ENCODE data around the gene DENND1A. TPM values are rescaled to one million over a fixed set of nuclear protein-coding genes. Genes with fewer than 3 reads are reported as not detected.
A peak's percentile ranks its signal among the peaks of the same experiment; 100 is the strongest.

DENND1A gene
- total and polyA plus RNA-seq, 4 donors = 13.4 to 30.5 (median 28.3) TPM

DNA sequence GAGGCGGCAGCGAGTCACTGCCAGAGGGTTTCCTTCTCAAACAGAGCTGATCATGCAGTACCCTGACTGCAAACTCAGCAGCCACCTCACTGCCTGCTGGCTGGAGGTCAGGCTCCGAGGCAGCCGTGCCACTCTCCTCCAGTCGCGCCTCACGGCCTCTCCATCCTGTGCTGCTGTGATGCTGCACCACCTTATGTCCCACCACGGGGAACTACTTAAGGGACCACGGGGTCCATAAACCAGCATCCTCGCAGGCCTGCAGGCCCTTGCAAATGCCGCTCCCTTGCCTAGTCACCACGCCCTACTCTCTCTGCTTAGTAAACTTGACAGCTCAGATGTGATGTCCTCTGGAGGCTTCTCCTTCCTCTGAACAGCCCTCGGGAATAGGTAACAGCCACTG lies 474.7 kb downstream of the DENND1A start:
- peaks cover 3% of the 10 kb centered on the region for H3K36me3 ChIP-seq (ENCODE audit: control insufficient read depth, insufficient read depth, low read length)
- peaks cover 44% of the 10 kb centered on the region for H3K4me1 ChIP-seq (ENCODE audit: control insufficient read depth, insufficient read depth, low read length)
- WGBS (ENCODE audit: insufficient coverage) = 87% methylated on average over 12 of the region's 13 CpGs
- H3K27me3 ChIP-seq (ENCODE audit: control insufficient read depth, insufficient read depth, low read length) = no peaks in the 10 kb centered on the region
- H3K9me3 ChIP-seq (ENCODE audit: control insufficient read depth, insufficient read depth, low read length) = no peaks in the 10 kb centered on the region
- no peak overlapping the region for H3K4me3 ChIP-seq (ENCODE audit: low read depth, low read length)
- DNase-seq (ENCODE audit: low read depth in 4 of 6, low spot score in 6 of 6) = no peak
- H3K27ac ChIP-seq (ENCODE audit: low read depth, low read length) = no peak overlapping the region

DNA sequence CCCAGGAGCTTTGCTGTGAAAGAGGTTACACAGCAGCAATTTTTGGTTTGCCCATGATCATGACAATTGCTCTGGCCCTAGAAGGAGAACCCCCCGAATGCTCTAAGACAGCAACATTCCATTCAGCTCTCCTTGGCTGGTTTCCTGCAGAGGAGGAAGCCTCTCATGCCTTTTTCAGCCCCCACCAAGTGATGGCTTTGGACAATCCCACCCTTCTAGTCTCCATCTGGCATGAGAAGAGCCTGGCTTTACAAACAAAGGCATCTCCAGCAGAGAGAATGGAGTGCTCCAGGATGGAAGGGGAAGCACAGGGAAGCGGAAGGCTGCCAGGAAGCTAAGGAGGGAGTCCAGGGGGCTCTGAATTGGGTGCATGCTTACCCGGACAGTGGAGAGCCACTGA lies 475.6 kb downstream of the DENND1A start:
- H3K27ac ChIP-seq (ENCODE audit: low read depth, low read length) = peak overlapping the region; percentile 89
- peak in 2 of 6 donors; percentile 52 to 81 for DNase-seq (ENCODE audit: low read depth in 4 of 6, low spot score in 6 of 6)
- no peak overlapping the region for H3K4me3 ChIP-seq (ENCODE audit: low read depth, low read length)
- WGBS (ENCODE audit: insufficient coverage) = 42% methylated on average over 3 of the region's 3 CpGs
- H3K4me1 ChIP-seq (ENCODE audit: control insufficient read depth, insufficient read depth, low read length) = peaks cover 49% of the 10 kb centered on the region
- H3K27me3 ChIP-seq (ENCODE audit: control insufficient read depth, insufficient read depth, low read length) = no peaks in the 10 kb centered on the region
- no peaks in the 10 kb centered on the region for H3K9me3 ChIP-seq (ENCODE audit: control insufficient read depth, insufficient read depth, low read length)
- peaks cover 3% of the 10 kb centered on the region for H3K36me3 ChIP-seq (ENCODE audit: control insufficient read depth, insufficient read depth, low read length)

DNA sequence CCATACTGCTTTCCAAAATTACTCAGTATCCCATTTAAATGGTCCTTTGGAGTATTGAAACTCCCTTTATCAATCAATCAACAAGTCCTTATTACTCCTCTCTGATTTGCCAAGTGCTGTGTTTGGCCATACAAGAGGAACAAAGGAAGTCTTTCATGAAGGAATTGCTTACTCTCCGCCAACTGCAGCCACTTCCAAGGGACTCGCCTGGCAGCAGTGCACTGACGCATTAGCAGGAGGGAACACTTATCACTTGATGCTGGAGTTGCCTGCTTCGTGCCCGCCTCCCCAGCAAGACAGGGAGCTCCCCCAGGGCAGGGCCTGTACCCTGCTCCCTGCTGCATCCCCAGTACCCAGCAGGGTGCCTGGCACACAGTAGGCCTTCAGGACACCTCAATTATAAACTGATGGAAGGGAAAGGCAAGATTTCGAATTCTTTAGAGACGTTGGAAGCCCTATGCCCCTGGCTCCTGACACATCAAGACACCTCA lies 476.1 kb downstream of the DENND1A start:
- H3K9me3 ChIP-seq (ENCODE audit: control insufficient read depth, insufficient read depth, low read length) = no peaks in the 10 kb centered on the region
- WGBS (ENCODE audit: insufficient coverage) = 20% methylated on average over 5 of the region's 7 CpGs
- DNase-seq (ENCODE audit: low read depth in 4 of 6, low spot score in 6 of 6) = peak in 4 of 6 donors; percentile 64 to 92 (median 86)
- H3K27ac ChIP-seq (ENCODE audit: low read depth, low read length) = peak overlapping the region; percentile 89
- H3K27me3 ChIP-seq (ENCODE audit: control insufficient read depth, insufficient read depth, low read length) = no peaks in the 10 kb centered on the region
- H3K4me3 ChIP-seq (ENCODE audit: low read depth, low read length) = no peak overlapping the region
- peaks cover 49% of the 10 kb centered on the region for H3K4me1 ChIP-seq (ENCODE audit: control insufficient read depth, insufficient read depth, low read length)
- peaks cover 3% of the 10 kb centered on the region for H3K36me3 ChIP-seq (ENCODE audit: control insufficient read depth, insufficient read depth, low read length)

DNA sequence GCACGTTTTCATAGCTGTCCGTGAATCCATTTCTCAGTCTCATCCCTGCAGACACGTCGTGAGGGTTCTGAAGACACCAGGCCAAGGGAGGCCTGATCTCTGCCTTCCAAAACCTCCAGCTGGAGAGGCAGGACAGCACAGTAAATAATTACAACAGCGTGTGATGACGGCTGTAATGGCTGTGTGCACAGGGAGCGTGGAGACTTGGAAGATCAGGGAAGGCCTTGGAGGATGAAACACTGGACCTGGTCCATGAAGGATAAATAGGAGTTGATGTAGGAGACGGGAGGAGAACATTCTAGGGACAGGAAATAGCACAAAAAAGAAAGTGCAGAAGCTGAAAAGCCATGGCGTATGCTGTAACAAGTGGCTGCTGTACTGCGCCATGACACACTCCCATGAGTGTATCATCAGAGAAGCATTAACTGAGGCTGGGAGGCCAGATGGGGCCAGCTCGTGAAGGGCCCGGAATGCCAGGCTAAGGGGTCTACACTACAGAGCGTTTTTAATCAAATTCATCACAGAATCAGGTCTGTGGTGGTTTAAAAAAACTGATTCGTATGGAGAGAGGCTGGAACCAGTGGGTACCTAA lies 476.8 kb downstream of the DENND1A start:
- WGBS (ENCODE audit: insufficient coverage) = 79% methylated on average over 9 of the region's 14 CpGs
- peaks cover 3% of the 10 kb centered on the region for H3K36me3 ChIP-seq (ENCODE audit: control insufficient read depth, insufficient read depth, low read length)
- peak overlapping the region; percentile 89 for H3K27ac ChIP-seq (ENCODE audit: low read depth, low read length)
- H3K9me3 ChIP-seq (ENCODE audit: control insufficient read depth, insufficient read depth, low read length) = no peaks in the 10 kb centered on the region
- peak in 1 of 6 donors; percentile 41 for DNase-seq (ENCODE audit: low read depth in 4 of 6, low spot score in 6 of 6)
- H3K4me1 ChIP-seq (ENCODE audit: control insufficient read depth, insufficient read depth, low read length) = peaks cover 49% of the 10 kb centered on the region
- H3K27me3 ChIP-seq (ENCODE audit: control insufficient read depth, insufficient read depth, low read length) = no peaks in the 10 kb centered on the region
- no peak overlapping the region for H3K4me3 ChIP-seq (ENCODE audit: low read depth, low read length)

DNA sequence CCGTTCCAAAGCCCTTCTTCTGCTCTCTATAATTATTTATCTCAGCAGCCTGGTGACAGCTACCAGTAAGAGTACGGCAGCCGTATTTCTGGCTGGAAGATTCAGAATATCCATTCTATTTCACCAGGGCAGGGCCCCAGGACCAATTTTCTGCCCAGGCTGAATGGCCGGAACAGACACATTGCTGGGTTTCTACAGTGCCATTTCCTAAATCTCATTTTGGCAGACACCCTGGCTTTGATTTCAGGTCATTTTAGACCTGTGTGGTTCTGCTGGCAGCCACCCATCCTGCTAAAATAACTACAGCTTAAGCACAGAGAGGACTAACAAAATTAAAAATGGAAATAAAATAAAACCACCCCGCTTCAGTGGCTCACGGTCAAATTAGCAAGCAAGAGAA lies 478.9 kb downstream of the DENND1A start:
- peaks cover 41% of the 10 kb centered on the region for H3K4me1 ChIP-seq (ENCODE audit: control insufficient read depth, insufficient read depth, low read length)
- H3K9me3 ChIP-seq (ENCODE audit: control insufficient read depth, insufficient read depth, low read length) = no peaks in the 10 kb centered on the region
- DNase-seq (ENCODE audit: low read depth in 4 of 6, low spot score in 6 of 6) = peak in 2 of 6 donors; percentile 58 to 64
- peaks cover 3% of the 10 kb centered on the region for H3K36me3 ChIP-seq (ENCODE audit: control insufficient read depth, insufficient read depth, low read length)
- no peaks in the 10 kb centered on the region for H3K27me3 ChIP-seq (ENCODE audit: control insufficient read depth, insufficient read depth, low read length)
- H3K27ac ChIP-seq (ENCODE audit: low read depth, low read length) = no peak overlapping the region
- H3K4me3 ChIP-seq (ENCODE audit: low read depth, low read length) = no peak overlapping the region
- 60% methylated on average over 4 of the region's 6 CpGs for WGBS (ENCODE audit: insufficient coverage)

DNA sequence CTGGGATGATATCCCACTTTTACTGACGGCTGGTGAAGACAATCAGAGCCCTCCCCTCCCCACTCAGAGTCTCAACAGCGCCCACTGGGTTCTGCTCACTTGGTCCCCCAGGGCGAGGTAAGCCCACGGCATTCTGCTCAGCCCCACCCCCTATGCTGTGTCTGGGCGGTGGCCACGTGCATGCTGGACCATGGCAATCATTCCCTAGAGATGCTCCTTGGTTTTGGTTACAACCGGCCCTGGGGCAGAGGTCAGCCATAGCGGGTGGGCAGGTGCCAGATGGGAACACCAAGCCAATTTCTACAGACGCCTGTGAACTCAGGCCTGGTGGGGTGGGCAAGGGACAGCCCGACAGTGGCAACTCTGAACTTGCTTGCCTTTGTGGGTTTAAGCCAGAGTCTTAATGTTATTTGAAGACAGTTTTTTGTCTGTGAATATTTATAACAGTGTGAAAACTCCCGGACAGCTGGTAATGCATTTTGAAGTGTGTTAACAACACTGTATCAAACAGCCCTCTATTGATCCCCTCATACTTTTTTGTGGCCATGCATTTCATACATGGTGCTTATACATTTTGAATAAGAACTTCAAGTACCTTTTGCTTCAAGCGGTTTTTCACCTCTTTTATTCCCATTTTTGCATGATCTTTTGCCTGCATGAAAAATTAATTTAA lies 479.7 kb downstream of the DENND1A start:
- peaks cover 3% of the 10 kb centered on the region for H3K36me3 ChIP-seq (ENCODE audit: control insufficient read depth, insufficient read depth, low read length)
- H3K4me1 ChIP-seq (ENCODE audit: control insufficient read depth, insufficient read depth, low read length) = peaks cover 38% of the 10 kb centered on the region
- H3K27me3 ChIP-seq (ENCODE audit: control insufficient read depth, insufficient read depth, low read length) = no peaks in the 10 kb centered on the region
- no peaks in the 10 kb centered on the region for H3K9me3 ChIP-seq (ENCODE audit: control insufficient read depth, insufficient read depth, low read length)
- DNase-seq (ENCODE audit: low read depth in 4 of 6, low spot score in 6 of 6) = peak in 1 of 6 donors; percentile 68
- 58% methylated on average over 8 of the region's 12 CpGs for WGBS (ENCODE audit: insufficient coverage)
- H3K27ac ChIP-seq (ENCODE audit: low read depth, low read length) = no peak overlapping the region
- no peak overlapping the region for H3K4me3 ChIP-seq (ENCODE audit: low read depth, low read length)

DNA sequence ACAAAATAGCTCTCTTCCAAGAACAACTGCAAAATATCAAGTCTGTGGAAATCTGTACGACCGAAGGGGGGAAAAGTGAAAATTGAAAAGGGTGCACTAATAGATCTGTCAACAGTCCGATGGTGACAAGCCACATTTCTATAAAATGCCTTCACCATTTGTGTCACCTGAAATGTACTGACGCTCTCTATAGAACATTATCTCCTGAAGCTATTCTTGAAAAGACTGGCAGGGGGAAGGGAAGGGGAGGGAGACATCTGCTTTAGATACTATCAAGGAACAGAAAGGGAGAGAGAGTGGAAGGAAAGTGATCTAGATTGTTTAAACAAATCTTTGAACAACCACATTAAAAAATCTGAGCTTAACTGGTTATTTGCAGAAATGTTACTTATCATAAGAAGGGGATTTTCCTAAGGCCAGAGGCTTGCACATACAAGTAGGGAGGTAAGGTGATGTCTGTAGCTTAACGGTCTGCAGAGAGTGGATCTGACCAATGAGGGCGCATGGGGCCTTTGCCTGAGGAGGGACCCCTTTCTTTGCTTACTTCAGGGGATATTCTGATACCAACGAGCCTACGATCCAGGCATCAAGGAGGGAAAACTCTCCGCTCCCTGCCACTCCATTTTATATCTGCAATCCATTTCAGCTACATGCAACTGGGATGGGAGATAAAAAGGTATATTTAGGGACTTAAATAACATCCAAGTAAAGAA lies 481.8 kb downstream of the DENND1A start:
- 58% methylated on average over 2 of the region's 9 CpGs for WGBS (ENCODE audit: insufficient coverage)
- DNase-seq (ENCODE audit: low read depth in 4 of 6, low spot score in 6 of 6) = no peak
- H3K27ac ChIP-seq (ENCODE audit: low read depth, low read length) = no peak overlapping the region
- H3K27me3 ChIP-seq (ENCODE audit: control insufficient read depth, insufficient read depth, low read length) = no peaks in the 10 kb centered on the region
- H3K4me1 ChIP-seq (ENCODE audit: control insufficient read depth, insufficient read depth, low read length) = peaks cover 18% of the 10 kb centered on the region
- H3K4me3 ChIP-seq (ENCODE audit: low read depth, low read length) = no peak overlapping the region
- no peaks in the 10 kb centered on the region for H3K9me3 ChIP-seq (ENCODE audit: control insufficient read depth, insufficient read depth, low read length)
- peaks cover 4% of the 10 kb centered on the region for H3K36me3 ChIP-seq (ENCODE audit: control insufficient read depth, insufficient read depth, low read length)

DNA sequence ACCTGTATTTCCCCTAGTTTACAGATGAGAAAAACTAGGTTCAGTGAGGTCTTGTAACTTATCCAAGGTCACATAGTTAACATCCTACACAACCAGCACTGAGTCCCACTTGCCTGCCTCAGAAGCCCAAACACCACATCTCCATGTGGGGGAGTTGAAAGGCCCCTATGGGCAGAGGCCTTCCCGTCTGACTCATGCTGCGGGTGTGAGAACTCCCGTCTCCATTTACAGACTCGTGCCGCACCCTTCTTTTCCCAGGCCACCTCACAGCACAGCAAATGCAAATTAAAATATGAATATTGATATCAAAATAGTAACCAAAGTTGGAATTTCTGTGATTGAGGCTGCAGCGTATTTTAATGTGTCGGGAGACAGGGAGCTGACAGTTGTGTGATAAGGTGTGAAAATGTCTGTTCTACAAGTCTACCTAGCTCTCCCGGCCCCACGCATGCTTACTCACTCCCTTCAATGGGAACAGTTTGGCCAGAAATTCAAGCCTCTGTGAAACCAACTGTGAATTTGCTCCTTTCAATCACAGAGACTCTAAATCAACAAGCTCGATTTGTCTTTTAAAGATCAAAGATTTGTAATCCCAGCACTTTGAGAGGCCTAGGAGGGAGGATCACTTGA lies 483.8 kb downstream of the DENND1A start:
- DNase-seq (ENCODE audit: low read depth in 4 of 6, low spot score in 6 of 6) = no peak
- no peak overlapping the region for H3K27ac ChIP-seq (ENCODE audit: low read depth, low read length)
- no peak overlapping the region for H3K4me3 ChIP-seq (ENCODE audit: low read depth, low read length)
- no peaks in the 10 kb centered on the region for H3K9me3 ChIP-seq (ENCODE audit: control insufficient read depth, insufficient read depth, low read length)
- H3K27me3 ChIP-seq (ENCODE audit: control insufficient read depth, insufficient read depth, low read length) = no peaks in the 10 kb centered on the region
- peaks cover 7% of the 10 kb centered on the region for H3K4me1 ChIP-seq (ENCODE audit: control insufficient read depth, insufficient read depth, low read length)
- no CpG with 5 or more reads among the region's 10 CpGs for WGBS (ENCODE audit: insufficient coverage)
- H3K36me3 ChIP-seq (ENCODE audit: control insufficient read depth, insufficient read depth, low read length) = peaks cover 4% of the 10 kb centered on the region

DNA sequence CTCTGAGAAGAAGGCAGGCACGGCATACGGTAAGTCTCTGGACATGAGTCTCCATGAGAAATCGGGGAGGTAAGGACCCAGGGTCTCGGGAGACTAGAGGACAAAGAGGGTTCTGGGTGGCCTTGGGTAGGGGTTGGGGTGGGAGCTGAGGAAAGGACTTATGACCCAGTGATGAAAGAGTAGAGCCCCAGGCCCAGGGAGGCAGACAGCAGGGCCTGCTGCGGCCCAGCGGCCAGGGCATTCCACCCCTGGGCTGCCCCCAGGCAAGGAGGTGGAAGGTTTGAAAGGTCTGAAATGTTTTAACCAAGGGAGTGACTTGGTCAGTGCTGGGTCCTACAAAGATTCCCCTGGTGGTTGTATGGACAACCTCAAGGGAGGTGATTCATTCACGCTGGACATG lies 484.8 kb downstream of the DENND1A start:
- 96% methylated on average over 7 of the region's 7 CpGs for WGBS (ENCODE audit: insufficient coverage)
- H3K27ac ChIP-seq (ENCODE audit: low read depth, low read length) = no peak overlapping the region
- H3K9me3 ChIP-seq (ENCODE audit: control insufficient read depth, insufficient read depth, low read length) = no peaks in the 10 kb centered on the region
- H3K36me3 ChIP-seq (ENCODE audit: control insufficient read depth, insufficient read depth, low read length) = peaks cover 4% of the 10 kb centered on the region
- peaks cover 8% of the 10 kb centered on the region for H3K4me1 ChIP-seq (ENCODE audit: control insufficient read depth, insufficient read depth, low read length)
- no peak overlapping the region for H3K4me3 ChIP-seq (ENCODE audit: low read depth, low read length)
- DNase-seq (ENCODE audit: low read depth in 4 of 6, low spot score in 6 of 6) = no peak
- H3K27me3 ChIP-seq (ENCODE audit: control insufficient read depth, insufficient read depth, low read length) = no peaks in the 10 kb centered on the region

Measured in spinal cord (tissue), 10 donors.